ENCODE results near the gene NPIPA3.
"Not testable (repeated sequence)": the region's sequence is repeated elsewhere in the genome, so short reads cannot be mapped to it uniquely, and the experiment has no call there.

DNA sequence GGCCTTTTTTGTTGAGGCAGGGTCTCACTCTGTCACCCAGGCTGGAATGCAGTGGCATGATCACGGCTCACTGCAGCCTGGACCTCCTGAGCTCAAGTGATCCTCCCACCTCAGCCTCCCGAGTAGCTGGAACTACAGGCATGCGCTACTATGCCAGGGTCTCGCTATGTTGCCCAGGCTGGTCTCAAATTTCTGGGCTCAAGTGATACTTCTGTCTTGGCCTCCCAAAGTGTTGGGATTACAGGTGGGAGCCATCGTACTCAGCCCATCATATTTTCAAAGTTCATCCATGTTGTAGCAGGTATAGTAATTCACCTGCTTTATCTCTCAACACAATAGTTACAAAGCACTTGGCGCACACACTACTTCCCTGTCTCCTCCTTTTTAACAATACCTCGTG lies 22.8 kb upstream of the NPIPA3 start:
- not testable (repeated sequence) for TF ChIP-seq ELF4 (IDR thresholded peaks at IDR 0.05); SUZ12 (IDR thresholded peaks at IDR 0.05); BHLHE40 (IDR thresholded peaks at IDR 0.05; ENCODE audit: borderline replicate concordance); TARDBP (IDR thresholded peaks at IDR 0.05); FOXA1 (IDR thresholded peaks at IDR 0.05); SP1 (IDR thresholded peaks at IDR 0.05)
